Measurements from ENCODE around the gene PPP6R3.

GRCh38 chr11:68413591-68413999 is 47.0 kb upstream of the PPP6R3 start:
- TF ChIP-seq CTCF (conservative IDR thresholded peaks at IDR 0.05) (no peak), EZH2 (IDR thresholded peaks at IDR 0.05; ENCODE audit: low read depth) (no peak)
